SU-DHL-6 (cell line): ENCODE data around the gene FOXO3.

ENCODE experiments used
- CTCF ChIP-seq: fragments of 200-600 bp; sonication (generic); IDR thresholded peaks from one replicate; pipeline ENCODE4 v1.5.1; 2017; ENCODE audit warnings: antibody characterized with exemption, mild to moderate bottlenecking, low read length, moderate library complexity; ENCODE audit not compliant: insufficient read depth, poor library complexity, severe bottlenecking
- EZH2phosphoT487 ChIP-seq: fragments of 200-600 bp; sonication (generic), shearing (Covaris generic); conservative IDR thresholded peaks from 2 replicates; pipeline ENCODE4 v1.6.1; 2018; ENCODE audit warnings: mild to moderate bottlenecking, antibody characterized with exemption, low read length, moderate library complexity, mixed read lengths

- TF ChIP-seq CTCF (no peak), EZH2phosphoT487 (no peak)
These were observed 27.9 kb downstream of the FOXO3 start for GRCh38 chr6:108588586-108588985.
